HepG2 (cell line): Measurements from ENCODE around the gene LRRC43. TPM values are rescaled to one million over a fixed set of nuclear protein-coding genes. Genes with fewer than 3 reads are reported as not detected.

ENCODE experiments used
- ATAC-seq: fragments of 200-7000 bp; cut with Tn5 transposase; 3 replicates; pipeline ENCODE4 v1.9.1; 2020; ENCODE audit warnings: mild to moderate bottlenecking, moderate library complexity
- BruUV-seq: library from RNA; stranded (reverse); fragments of 400-500 nt; replicated peaks from 2 replicates; lab custom pipeline; 2021; lab: Mats Ljungman, UMichigan
- CTCF ChIA-PET: fragments of 300-600 bp; formaldehyde crosslinking; extraction: SDS; loops from one replicate; lab custom pipeline; 2021; ENCODE audit warnings: low total read pairs, inconsistent platforms, low intra/inter-chr PET ratio; lab: Yijun Ruan, JAX
- POLR2A ChIA-PET: fragments of 350-600 bp; sonication (Branson Sonifier 250); formaldehyde crosslinking; loops from one replicate; lab custom pipeline; 2020; ENCODE audit warnings: antibody characterized with exemption, inconsistent platforms; lab: Yijun Ruan, JAX
- DNase-seq: peaks from one replicate; pipeline ENCODE4 v3.0.0-alpha.2; 2015; ENCODE audit warnings: low spot score
- FAIRE-seq: peaks from 3 replicates; lab custom pipeline; 2011; peaks lifted over from hg19 to GRCh38; lab: Jason Lieb, UNC
- H2AFZ ChIP-seq: one replicate; pipeline ENCODE4 v1.6.1; 2011; ENCODE audit warnings: low read length, inconsistent platforms
- H3K27ac ChIP-seq: fragments of 300-600 bp; 3 replicates; pipeline ENCODE4 v1.8.0; 2011; ENCODE audit warnings: mixed run types, mild to moderate bottlenecking, mixed read lengths, low read length, inconsistent platforms; ENCODE audit not compliant: insufficient read depth; ENCODE audit errors: extremely low read length
- H3K27me3 ChIP-seq, 2 experiments: fragments of 200-600 bp in 1 of 2; 2 replicates in 1 of 2; 3 replicates in 1 of 2; pipeline versions ENCODE4 v1.6.0 to v1.8.0; 2011; ENCODE audit warnings: low read length in 2 of 2, mild to moderate bottlenecking in 2 of 2, moderate library complexity in 2 of 2, inconsistent platforms in 1 of 2; ENCODE audit not compliant: insufficient read depth in 2 of 2, control insufficient read depth in 1 of 2
- H3K36me3 ChIP-seq, 2 experiments: fragments of 200-600 bp in 1 of 2; replicated peaks in 1 of 2; 2 replicates in 1 of 2; 3 replicates in 1 of 2; pipeline versions ENCODE4 v1.5.1 to v1.8.0; 2011; ENCODE audit warnings: low read length in 2 of 2, inconsistent platforms in 1 of 2; ENCODE audit not compliant: insufficient read depth in 2 of 2, control insufficient read depth in 1 of 2
- H3K4me1 ChIP-seq: 2 replicates; pipeline ENCODE4 v1.5.1; 2012; ENCODE audit warnings: low read length, inconsistent platforms; ENCODE audit not compliant: insufficient read depth
- H3K4me2 ChIP-seq: 2 replicates; pipeline ENCODE4 v1.6.0; 2011; ENCODE audit warnings: low read depth, low read length, inconsistent platforms
- H3K4me3 ChIP-seq, 3 experiments: fragments of 200-600 bp in 1 of 3; sonication (generic), shearing (Covaris generic) in 1 of 3; replicated peaks in 1 of 3; 2 replicates each; pipeline ENCODE4 v1.5.1; 2011 to 2016; ENCODE audit warnings: low read length in 3 of 3, inconsistent platforms in 2 of 3, low read depth in 2 of 3, mild to moderate bottlenecking in 2 of 3, control low read depth in 1 of 3, mixed read lengths in 1 of 3; ENCODE audit not compliant: insufficient read depth in 1 of 3
- H3K79me2 ChIP-seq: one replicate; pipeline ENCODE4 v1.6.1; 2011; ENCODE audit warnings: low read length, inconsistent platforms; ENCODE audit not compliant: insufficient read depth
- H3K9ac ChIP-seq: 2 replicates; pipeline ENCODE4 v1.6.0; 2011; ENCODE audit warnings: mild to moderate bottlenecking, low read depth, low read length, inconsistent platforms; ENCODE audit not compliant: insufficient read depth
- H3K9me3 ChIP-seq: 2 replicates; pipeline ENCODE4 v1.5.1; 2012; ENCODE audit warnings: mild to moderate bottlenecking, low read length
- H4K20me1 ChIP-seq: 2 replicates; pipeline ENCODE4 v1.6.0; 2011; ENCODE audit warnings: inconsistent platforms, mild to moderate bottlenecking, low read length, moderate library complexity; ENCODE audit not compliant: insufficient read depth
- ZBED4 ChIP-seq: sonication (generic); formaldehyde crosslinking; IDR thresholded peaks from 2 replicates; pipeline ENCODE4 v1.4.0; 2020; ENCODE audit warnings: missing genetic modification reagents, borderline replicate concordance
- ZNF121 ChIP-seq: sonication (generic); formaldehyde crosslinking; IDR thresholded peaks from 2 replicates; pipeline ENCODE4 v1.5.0; 2020; ENCODE audit warnings: mild to moderate bottlenecking, missing genetic modification reagents
- WGBS: methylation state at CpG from one replicate; pipeline ENCODE4 v1.1.6; 2017; ENCODE audit warnings: low lambda C conversion rate; 5-methylcytosine and 5-hydroxymethylcytosine counted together
- in situ Hi-C: cut with HindIII; loops from 2 replicates; pipeline ENCODE4 v1.10.0; 2017; ENCODE audit warnings: low pct_unique_long_range_greater_than_20kb; ENCODE audit not compliant: extremely low pct_ligation_motif_present
- intact Hi-C: fragments of 100-400 bp; cut with micrococcal nuclease; formaldehyde crosslinking; loops from one replicate; pipeline ENCODE4 v1.10.0; 2022; ENCODE audit not compliant: unreplicated experiment
- polyA plus RNA-seq, 8 experiments: library from polyadenylated mRNA; depleted of rRNA in 3 of 8; stranded (reverse) in 7 of 8; unstranded in 1 of 8; fragments of >200 nt; fragmentation: Illumina TruSeq in 4 of 8; extraction: Trizol in 4 of 8; gene quantifications; 2 replicates each; pipeline versions ENCODE4 v1.2.1 to v1.2.3, GENCODE V29; 2011 to 2016; ENCODE audit warnings: low read depth in 4 of 8, missing spikeins in 1 of 8, mixed read lengths in 1 of 8; ENCODE audit not compliant: insufficient read depth in 1 of 8
- total RNA-seq, 5 experiments: library from RNA; depleted of rRNA; stranded (reverse); fragments of >200 nt; fragmentation: Illumina TruSeq; extraction: Trizol; gene quantifications; 2 replicates each; pipeline ENCODE4 v1.2.3, GENCODE V29; 2016; ENCODE audit warnings: low read depth in 1 of 5

Gene LRRC43
- total and polyA plus RNA-seq, 2 of the 13 experiments (the other 11 are each of a cell fraction or from before 2014, with no cell fraction given), result not detected

GRCh38 chr12:122171399-122171798 is 11.5 kb upstream of the LRRC43 start:
- BruUV-seq, result no TSS peak
- POLR2A ChIA-PET, result no interaction called here

More at GRCh38 chr12:122171399-122171798, 11.5 kb upstream of the LRRC43 start:
- intact Hi-C loops, result no loop called here
- no peaks in the 10 kb centered on the region for H4K20me1 ChIP-seq
- H2AFZ ChIP-seq, result no peak overlapping the region
- FAIRE-seq (no peak), DNase-seq (no peak), ATAC-seq (no peak)
- no peaks in the 10 kb centered on the region for H3K9me3 ChIP-seq
- no peak overlapping the region for H3K4me2 ChIP-seq
- H3K27me3 ChIP-seq, result peaks cover 0 to 11% of the 10 kb centered on the region in 2 experiments; a peak in 2 of 5 replicates
- H3K27ac ChIP-seq, result no peak overlapping the region
- no peak for TF ChIP-seq ZBED4 (CRISPR knock-in tag)
- TF ChIP-seq ZNF121 (CRISPR knock-in tag), result peak; percentile 44; the same call in 1 of the 2 replicates
- no peaks in the 10 kb centered on the region for H3K36me3 ChIP-seq
- 50% methylated on average over 5 of the region's 5 CpGs for WGBS
- no peak overlapping the region for H3K9ac ChIP-seq
- in situ Hi-C loops, result no loop called here
- H3K79me2 ChIP-seq, result no peaks in the 10 kb centered on the region
- CTCF ChIA-PET, result no interaction called here
- peaks cover 24% of the 10 kb centered on the region for H3K4me1 ChIP-seq
- no peak overlapping the region for H3K4me3 ChIP-seq
